ENCODE data around the gene C1QTNF2.

DNA sequence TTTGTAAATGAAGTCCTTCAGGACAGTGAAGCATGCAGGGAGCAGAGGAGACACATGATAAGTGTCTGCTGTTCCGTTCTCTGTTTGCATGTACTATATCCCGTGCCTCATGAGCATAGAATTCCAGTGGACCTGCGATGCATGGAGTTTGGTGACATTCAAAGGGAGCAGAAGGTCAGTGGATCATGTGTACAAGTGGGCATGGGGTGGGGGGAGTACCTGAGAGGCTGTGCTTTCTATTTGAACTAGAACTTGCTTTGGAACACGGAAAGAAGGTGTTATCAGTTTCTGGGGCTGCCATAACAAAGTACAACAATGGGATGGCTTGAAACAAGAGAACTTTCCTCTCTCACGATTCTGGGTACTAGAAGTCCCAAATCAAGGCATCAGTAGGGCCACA lies 53.0 kb downstream of the C1QTNF2 start:
- TF ChIP-seq CTCF (IDR thresholded peaks at IDR 0.05): no peak
- TF ChIP-seq EZH2 (IDR thresholded peaks at IDR 0.05; ENCODE audit: borderline replicate concordance, insufficient read depth, low read depth, low read length, poor library complexity, severe bottlenecking): no peak

Data from B cell (primary cell).